ENCODE results near the gene ZEB1. TPM values are rescaled to one million over a fixed set of nuclear protein-coding genes. Genes with fewer than 3 reads are reported as not detected.

The ZEB1 gene
- total RNA-seq, 1 experiment from 2014 or later, result 0.39 TPM

- Histone ChIP-seq H2BK12ac (ENCODE audit: insufficient read length, low read depth, low read length) (no peak overlapping the region), H3K79me2 (ENCODE audit: insufficient read depth, low read length) (no peaks in the 10 kb centered on the region), H2BK20ac (ENCODE audit: low read depth, low read length, poor library complexity, severe bottlenecking) (no peak overlapping the region), H3K56ac (ENCODE audit: insufficient read length, low read depth, low read length) (no peak overlapping the region), H4K8ac (replicated peaks; ENCODE audit: insufficient read length, low read depth, low read length) (no peak overlapping the region), H3K9me3 (ENCODE audit: control insufficient read depth, low read depth, low read length) (no peaks in the 10 kb centered on the region), H3K4me2 (ENCODE audit: insufficient read depth, insufficient read length, low read length) (peak overlapping the region; percentile 100), H2BK120ac (ENCODE audit: low read depth, low read length, poor library complexity, severe bottlenecking) (no peak overlapping the region), H2AK5ac (ENCODE audit: insufficient read length, low read length) (no peak overlapping the region), H3K18ac (ENCODE audit: insufficient read length, low read depth, low read length) (no peak overlapping the region), H4K5ac (ENCODE audit: insufficient read length, low read depth, low read length) (no peak overlapping the region), H4K91ac (ENCODE audit: insufficient read length, low read depth, low read length) (no peak overlapping the region), H2AFZ (ENCODE audit: low read length) (no peak overlapping the region), H3K27me3 (ENCODE audit: insufficient read depth, low read length) (peaks cover 23% of the 10 kb centered on the region), H3K14ac (ENCODE audit: insufficient read depth, low read length) (no peak overlapping the region), H2BK5ac (ENCODE audit: insufficient read length, low read length) (no peak overlapping the region), H3K9ac (ENCODE audit: extremely low read depth, insufficient read length, low read length) (no peak overlapping the region), H3K23me2 (ENCODE audit: insufficient read length, low read depth, low read length, poor library complexity, severe bottlenecking) (peaks cover 16% of the 10 kb centered on the region), H3K4ac (ENCODE audit: low read depth, low read length) (no peak overlapping the region), H4K20me1 (ENCODE audit: control insufficient read depth, insufficient read depth, insufficient read length) (no peaks in the 10 kb centered on the region), H3K27ac (ENCODE audit: insufficient read length, low read depth, low read length) (no peak overlapping the region), H3K4me1 (ENCODE audit: insufficient read depth, low read length) (no peaks in the 10 kb centered on the region), H3K23ac (ENCODE audit: insufficient read length, low read depth, low read length) (no peak overlapping the region), H2BK15ac (ENCODE audit: low read depth, low read length) (no peak overlapping the region), H3T11ph (ENCODE audit: low read length) (no peak overlapping the region), H3K79me1 (ENCODE audit: insufficient read depth, low read depth, low read length, poor library complexity, severe bottlenecking) (no peaks in the 10 kb centered on the region)
- Mint-ChIP-seq H3K4me3 (peak overlapping the region; percentile 62 to 91; a peak in 4 of 5 replicates), H3K36me3 (ENCODE audit: insufficient read depth in 1 of 3, low read depth in 3 of 3) (peaks cover 0 to 2% (median 0%) of the 10 kb centered on the region in 3 experiments; a peak in 2 of 7 replicates), H3K4me1 (peaks cover 16% of the 10 kb centered on the region in 2 experiments), H3K27ac (no peak overlapping the region), H3K9me3 (no peaks in the 10 kb centered on the region; a peak in 2 of 5 replicates), H3K27me3 (ENCODE audit: low read depth) (peaks cover 83% of the 10 kb centered on the region)
- no peak for DNase-seq
- TF ChIP-seq, protein P1, sequence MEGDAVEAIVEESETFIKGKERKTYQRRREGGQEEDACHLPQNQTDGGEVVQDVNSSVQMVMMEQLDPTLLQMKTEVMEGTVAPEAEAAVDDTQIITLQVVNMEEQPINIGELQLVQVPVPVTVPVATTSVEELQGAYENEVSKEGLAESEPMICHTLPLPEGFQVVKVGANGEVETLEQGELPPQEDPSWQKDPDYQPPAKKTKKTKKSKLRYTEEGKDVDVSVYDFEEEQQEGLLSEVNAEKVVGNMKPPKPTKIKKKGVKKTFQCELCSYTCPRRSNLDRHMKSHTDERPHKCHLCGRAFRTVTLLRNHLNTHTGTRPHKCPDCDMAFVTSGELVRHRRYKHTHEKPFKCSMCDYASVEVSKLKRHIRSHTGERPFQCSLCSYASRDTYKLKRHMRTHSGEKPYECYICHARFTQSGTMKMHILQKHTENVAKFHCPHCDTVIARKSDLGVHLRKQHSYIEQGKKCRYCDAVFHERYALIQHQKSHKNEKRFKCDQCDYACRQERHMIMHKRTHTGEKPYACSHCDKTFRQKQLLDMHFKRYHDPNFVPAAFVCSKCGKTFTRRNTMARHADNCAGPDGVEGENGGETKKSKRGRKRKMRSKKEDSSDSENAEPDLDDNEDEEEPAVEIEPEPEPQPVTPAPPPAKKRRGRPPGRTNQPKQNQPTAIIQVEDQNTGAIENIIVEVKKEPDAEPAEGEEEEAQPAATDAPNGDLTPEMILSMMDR (conservative IDR thresholded peaks at IDR 0.05), result no peak
- WGBS (ENCODE audit: extremely low coverage, insufficient read length, low lambda C conversion rate), result no CpG with 5 or more reads among the region's 10 CpGs
Measured at GRCh38 chr10:31321396-31321941, 2.5 kb downstream of the ZEB1 start.
